G401.6 (cell line): Measurements from ENCODE around the gene RRAS.
A peak's percentile ranks its signal among the peaks of the same experiment; 100 is the strongest.

Experiments used
- FAIRE-seq: peaks from 2 replicates; lab custom pipeline; 2012; peaks lifted over from hg19 to GRCh38; lab: Jason Lieb, UNC

RRAS gene

DNA sequence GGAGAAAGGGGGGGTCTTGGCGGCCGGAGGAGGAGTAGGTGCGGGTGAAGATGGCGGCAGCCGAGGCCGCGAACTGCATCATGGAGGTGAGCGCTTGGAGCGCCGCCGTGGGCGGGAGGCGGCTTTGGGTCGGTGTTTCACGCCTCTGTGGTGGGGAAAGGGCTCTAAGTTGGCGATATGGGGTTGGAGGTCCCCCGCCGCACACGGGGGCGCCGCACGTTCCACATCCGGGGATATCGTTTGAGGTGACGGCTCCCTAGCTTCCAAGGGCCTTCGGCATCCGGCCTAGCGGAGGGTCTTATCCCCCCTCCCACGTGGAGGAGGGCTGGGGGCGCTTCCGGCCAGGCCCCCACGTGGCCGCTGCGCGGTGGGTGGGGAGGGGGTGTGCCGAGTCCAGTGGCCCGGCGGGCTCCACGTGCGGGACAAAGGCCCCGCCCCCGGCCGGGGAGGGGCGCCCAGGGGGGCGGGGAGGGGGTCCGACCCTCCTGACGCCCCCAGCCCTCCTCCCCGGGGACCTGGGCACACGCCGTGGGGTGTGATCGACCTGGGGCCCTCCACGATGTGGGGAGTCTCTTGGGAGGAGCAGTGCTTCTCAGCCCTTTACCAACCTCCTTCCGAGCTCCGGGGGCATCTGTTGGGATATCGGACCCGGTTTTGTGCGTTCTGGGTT, 37.4 kb upstream of the RRAS start, which contains the start of gene PRMT1:
TSS of gene PRMT1 (plus strand) at position 41 of the 670 bp plus-strand sequence. CDS start at position 51, 10 bp downstream.
- FAIRE-seq = no peak

DNA sequence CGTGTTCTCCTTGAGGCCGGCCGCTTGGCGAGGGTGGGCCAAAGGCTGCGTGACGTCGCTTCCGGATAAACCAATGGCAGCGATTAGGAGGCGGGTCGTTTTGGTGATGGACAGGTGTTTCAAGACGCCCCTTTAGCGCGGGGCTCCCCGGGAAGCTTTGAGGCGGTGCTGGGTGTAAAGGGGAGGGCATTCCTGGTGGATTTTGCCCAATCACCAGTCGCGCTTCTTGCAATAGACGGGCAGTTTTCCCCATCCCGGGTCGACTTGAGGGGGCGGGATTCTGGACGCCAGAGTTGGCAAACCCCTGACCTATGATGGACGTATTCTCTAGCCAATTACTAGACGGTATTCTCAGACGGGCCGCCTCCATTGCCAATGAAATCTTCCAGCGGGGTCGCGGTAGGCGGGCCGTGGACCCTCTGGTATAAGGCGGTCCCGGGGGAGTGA, 36.9 kb upstream of the RRAS start:
- peak; percentile 100 for FAIRE-seq

DNA sequence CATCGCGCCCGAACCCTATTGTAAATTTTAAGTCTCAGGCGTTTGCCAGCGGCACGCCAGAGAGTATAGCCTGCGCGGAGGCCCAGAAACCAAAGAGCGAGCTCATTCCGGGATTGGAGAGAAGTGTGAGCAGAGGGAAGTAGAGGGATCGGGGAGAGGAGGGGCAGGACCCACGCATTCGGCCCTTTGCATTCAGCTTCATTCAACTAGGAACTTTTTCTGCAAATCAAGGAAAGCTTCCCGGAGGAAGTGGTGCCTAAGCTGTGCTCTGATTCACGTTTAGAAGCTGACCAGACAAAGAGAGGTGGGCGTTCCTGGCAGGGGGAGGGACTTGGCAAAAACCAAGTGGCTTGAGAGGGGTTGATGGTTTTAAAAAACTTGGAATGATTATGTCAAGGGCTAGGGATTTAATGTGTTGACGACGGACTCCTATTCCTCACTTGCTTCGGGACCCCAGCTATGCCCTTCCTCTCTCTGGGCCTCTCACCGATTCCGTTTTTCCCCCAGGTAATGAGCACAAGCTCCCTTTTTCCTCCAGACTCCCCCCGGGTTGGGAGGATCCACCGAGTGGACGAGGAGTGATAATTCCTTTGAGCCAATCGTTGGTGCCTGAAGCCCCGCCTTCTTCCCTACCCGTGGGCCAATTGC, 36.3 kb upstream of the RRAS start:
- FAIRE-seq = no peak

DNA sequence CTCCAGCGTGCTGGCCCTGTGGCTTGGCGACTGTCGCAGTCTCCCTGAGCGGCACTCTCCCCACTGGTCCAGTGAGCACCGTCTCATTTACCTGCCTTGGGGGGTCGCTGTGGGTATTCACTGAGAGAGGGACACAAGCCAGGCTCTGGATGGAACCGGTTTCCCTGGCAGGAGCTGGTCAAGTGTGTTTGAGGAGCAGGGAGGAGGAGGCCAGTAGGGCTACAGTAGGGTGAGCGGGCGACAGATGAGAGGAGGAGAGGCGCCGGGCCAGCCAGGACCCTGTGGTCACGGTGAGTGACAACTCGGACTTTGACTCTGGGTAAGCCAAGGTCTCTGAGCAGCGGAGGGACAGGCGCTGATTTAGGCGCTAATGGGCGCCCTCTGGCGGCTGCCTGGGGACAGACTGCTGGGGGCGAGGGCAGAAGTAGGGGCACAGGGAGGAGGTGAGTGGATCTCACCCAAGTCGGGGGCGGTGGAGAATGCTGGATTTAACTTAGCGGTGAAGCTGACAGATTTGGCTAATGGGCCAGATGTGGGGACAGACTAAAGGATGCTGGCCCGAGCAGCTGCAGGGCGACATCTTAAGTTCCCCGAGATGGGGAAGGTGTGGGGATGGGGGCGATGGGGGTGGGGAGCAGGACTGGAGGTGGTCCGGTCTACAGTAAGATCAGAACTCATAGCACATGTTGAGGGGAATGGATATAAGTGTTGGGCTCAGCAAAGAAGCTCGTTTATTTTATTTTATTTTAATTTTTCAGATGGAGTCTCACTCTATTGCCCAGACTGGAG, 32.4 kb upstream of the RRAS start:
- peak; percentile 28 for FAIRE-seq

- no peak for FAIRE-seq
Observed at GRCh38 chr19:49669516-49669915, 29.6 kb upstream of the RRAS start.

DNA sequence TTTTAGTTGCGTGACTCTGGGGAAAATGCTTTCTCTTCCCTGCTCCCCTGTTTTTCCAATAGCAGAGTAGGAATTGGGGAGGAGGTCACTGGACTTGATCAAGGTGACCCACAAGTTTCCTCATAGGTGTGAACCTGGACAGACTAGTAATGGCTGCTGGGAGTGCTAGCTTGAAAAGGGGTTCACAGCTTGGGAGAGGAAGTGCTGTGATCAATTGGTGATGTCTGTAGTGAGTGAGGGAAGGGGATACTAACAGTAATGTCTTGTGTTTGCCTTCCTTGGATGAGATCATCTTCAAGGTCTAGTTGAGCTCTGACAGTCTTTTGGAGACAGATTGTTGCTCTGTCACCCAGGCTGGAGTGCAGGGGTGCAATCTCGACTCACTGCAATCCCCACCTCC, 27.5 kb upstream of the RRAS start:
- FAIRE-seq = no peak

DNA sequence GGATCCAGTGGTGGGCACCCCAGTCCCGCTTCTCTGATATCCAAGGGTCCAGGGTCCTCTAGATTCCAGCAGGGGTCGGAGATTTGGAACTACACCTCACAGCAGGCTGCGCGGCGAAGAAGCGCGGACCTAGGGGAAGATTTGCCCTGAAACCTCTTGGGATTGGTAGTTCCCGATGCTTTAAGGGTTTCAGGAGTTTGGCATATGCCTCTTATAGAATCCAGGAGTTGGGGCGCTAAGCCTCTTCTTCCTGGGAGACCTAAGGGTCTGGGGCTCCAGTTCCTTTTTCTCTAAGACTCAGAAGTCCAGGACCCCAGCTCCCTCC, 26.1 kb upstream of the RRAS start:
- no peak for FAIRE-seq

- FAIRE-seq = peak; percentile 97
Observed at GRCh38 chr19:49665351-49666119, 25.6 kb upstream of the RRAS start, which contains the start of the genes BCL2L12 and IRF3. Gene BCL2L12, plus strand, starts transcription at chr19:49665933. Its CDS starts 760 bp downstream, at chr19:49666693. Gene IRF3, minus strand, starts transcription at chr19:49665857. Its CDS starts 1,019 bp downstream, at chr19:49664838.

- FAIRE-seq = no peak
Observed at GRCh38 chr19:49665036-49665350, 25.1 kb upstream of the RRAS start.

DNA sequence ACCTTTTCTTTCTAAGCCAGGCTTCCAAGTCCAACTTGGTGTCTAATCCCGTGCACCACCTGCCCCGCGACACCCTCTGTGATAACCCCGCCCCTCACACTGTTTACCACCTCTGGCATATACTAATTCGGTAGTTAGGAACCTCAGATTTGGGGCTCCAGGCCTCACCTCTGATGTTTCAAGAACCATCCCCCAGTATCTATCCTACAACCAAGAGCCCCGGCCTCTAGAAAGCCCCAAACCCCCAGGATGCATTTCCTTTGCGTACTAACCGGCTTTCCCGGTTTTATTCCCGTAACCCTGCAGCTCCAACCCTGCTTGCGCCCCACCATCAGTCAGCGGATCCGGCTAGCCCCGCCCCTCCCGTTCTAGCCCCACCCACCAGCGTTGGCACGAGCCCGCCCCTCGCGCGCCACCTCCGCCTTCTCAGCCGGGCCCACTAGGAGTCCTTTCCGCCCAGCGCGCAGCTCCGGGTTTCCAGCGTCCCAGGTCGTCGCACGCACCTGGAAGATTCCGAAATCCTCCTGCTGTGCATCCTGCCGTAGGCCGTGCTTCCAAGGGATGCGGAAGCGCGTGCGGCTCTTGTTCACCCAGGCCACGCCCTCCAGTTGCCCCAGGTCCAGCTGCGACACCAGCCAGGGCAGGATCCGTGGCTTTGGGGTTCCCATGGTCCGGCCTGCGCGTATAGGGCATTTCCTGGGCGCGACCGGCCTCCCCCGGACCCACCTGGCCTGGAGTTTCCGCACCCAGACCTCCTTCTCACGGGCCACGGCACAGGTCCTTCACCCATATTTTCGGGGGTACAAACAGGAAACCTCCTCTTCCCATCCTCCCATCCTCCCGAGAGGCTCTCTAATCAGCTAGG, 24.5 kb upstream of the RRAS start:
- FAIRE-seq = peak; percentile 65

DNA sequence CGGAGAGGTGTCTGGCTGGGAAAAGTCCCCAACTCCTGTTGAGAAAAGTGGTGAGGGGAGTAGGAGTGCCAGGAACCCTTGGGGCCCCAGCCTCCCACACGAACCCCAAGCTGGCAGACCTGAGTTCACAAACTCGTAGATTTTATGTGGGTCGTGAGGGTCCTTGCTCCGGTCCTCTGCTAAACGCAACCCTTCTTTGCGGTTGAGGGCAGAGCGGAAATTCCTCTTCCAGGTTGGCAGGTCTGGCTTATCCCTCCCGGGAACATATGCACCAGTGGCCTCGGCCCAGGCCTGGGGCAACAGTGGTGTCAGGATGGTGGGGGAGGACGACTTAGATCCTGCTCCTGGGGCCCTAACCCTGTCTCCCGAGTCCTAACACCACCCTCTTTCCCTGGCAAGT, 23.3 kb upstream of the RRAS start:
- no peak for FAIRE-seq

DNA sequence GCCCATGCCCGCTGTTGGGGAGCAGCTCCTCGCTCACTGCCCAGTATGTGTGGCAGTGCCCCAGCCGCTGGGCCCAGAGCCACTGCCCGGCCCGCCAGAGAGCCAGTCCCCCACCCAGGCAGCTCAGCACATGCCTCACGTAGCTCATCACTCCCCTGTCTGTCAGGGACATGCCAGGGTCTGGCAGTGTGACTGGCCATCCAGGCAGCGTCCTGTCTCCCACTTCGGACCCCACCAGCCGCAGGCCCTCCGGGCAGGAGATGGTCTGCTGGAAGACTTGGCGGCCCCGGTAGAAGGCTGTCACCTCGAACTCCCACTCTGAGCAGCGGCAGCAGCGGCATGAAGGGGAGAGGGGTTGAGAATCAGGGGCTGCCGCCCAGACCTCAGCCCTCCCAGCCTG, 22.1 kb upstream of the RRAS start:
- no peak for FAIRE-seq

- FAIRE-seq = no peak
Observed at GRCh38 chr19:49660338-49660961, 20.5 kb upstream of the RRAS start.

DNA sequence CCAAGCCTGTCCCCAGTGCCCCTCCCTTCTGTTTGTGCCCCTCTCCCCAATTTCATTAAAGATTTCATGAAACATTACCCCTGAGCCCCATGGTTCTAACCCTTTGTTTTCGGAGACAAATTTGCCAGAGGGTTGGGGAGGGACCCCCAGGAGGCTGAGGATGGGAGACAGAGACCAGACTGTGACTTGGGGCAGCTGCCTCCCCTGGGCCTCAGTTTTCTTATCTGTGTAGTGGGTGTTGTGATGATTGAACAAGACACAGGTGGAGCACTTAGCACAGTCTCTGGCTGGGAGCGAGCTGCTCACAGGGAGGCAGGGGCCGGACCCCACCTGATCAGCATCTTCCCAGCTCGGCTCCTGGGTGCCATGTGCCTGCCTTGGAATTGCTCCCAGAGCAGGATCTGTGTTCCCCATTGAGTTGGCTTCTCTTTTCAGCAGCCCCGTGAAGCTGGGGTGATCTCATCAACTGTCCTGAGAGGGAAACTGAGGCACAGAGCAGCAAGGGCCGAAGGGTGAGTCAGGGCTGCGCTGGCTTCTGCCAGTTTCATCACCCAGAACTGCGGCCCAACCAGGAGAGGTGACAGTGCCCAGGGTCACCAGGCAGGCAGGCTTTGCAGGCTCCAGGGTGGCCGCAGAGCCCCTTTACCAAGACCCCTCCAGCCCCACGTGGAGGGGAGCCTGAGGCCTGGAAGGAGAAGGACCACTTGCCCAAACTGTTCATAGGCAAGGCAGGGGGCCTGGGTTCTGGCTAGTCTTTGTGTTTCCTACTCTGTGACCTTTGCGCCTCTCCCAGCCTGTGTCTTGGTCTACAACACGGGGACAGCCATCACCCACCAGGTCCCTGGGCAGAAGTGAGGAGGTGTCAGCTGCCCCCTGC, 18.9 kb upstream of the RRAS start:
- FAIRE-seq = no peak

DNA sequence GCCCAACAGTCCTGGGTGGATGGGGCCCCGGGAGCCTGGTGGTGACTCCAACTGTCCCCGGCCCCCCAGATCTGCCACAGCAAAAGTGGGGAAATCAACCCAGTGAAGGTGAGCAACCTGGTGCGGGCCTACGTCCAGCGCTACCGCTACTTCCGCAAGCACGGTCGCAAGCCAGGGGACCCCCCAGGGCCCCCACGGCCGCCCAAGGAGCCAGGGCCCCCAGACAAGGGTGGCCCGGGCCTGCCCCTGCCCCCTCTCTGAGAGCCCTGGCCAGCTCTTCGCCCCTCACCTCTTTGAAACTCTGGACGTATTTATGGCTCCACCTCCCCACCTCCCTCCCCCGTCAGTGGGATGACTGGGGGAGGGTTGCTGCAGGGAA, 18.2 kb upstream of the RRAS start:
- no peak for FAIRE-seq

DNA sequence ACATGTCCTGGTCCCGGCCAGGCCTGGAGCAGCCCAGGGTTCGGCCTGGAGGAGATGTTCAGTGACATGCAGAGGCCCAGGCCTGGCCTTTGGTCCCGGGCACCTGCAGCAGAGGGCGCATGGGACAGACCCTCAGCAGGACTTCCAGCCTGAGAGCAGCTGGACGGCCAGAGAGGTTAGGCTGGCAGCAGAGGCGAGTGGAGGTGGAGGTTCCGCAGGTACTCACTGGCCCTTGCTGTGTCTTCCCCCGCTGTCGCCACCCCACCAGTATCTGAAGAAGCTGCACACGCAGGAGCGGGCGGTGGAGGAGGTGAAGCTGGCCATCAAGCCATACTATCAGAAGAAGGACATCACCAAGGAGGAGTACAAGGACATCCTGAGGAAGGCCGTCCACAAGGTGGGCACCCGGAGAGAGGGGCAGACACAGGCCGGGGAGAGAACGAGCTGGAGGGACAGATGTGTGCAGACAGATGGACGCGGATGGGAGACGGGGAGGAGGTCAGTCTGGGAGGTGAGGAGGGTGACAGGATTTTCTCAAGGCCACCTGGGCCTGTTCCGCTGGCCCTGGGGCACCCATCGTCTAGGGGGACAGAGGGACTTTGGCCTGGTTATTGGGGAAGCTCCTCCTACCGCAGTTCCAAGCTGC, 17.7 kb upstream of the RRAS start:
- FAIRE-seq = no peak

DNA sequence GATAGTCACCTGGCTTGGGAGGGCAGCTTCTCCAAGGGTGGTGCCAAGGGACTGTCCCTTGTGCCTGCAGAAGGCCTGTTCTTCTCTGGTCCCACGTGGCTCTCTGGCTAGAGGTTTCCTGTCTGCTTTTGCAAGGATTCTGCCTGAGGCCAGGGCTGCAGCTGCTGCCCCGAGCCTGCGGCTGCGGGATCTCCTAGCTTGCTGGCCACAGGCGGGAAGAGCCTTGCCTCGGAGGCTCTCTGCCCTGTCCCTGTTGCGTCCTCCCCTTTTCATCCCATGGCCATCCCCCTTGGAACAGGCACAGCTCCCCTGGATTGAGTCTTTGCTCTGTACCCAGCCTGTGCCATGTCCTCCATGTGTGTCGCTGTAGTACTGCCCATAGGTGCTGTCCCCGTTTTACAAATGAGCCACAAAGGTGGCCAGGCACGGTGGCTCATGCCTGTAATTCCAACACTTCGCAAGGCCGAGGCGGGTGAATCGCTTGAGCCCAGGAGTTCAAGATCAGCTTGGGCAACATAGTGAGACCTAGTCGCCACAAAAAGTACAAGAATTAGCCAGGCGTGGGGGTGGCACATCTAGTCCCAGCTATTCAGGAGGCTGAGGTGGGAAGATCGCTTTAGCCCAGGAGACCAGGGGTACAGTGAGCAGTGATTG, 16.6 kb upstream of the RRAS start:
- FAIRE-seq = no peak

- FAIRE-seq = no peak
Observed at GRCh38 chr19:49655570-49656455, 15.9 kb upstream of the RRAS start.
